ENCODE results near the gene TTC3. TPM values are rescaled to one million over a fixed set of nuclear protein-coding genes. Genes with fewer than 3 reads are reported as not detected.

TTC3 gene
- total and polyA plus RNA-seq, 2 of the 13 experiments (the other 11 are each of a cell fraction or from before 2014, with no cell fraction given) = 55.7 to 108 TPM

DNA sequence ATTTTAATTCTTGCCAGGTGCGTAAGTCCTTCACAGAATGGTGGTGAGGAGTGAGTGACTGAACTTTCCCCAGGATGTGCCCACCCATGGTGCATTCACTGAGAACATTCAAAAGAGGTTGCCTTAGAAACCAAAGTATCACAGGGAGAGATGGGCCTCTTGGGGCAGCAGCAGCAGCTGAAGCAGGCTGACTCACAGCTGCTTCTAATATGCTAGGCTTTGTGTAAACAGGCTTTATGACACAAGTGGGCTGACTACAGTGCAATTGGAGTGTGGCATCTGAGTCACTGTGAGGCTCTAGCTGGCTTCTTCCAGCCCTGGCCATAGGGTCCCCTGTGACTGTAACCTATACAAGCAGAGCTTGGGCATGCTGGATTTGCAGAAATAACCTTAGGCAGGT is 12.8 kb upstream of the TTC3 start (continued):
- TF ChIP-seq, protein P1, sequence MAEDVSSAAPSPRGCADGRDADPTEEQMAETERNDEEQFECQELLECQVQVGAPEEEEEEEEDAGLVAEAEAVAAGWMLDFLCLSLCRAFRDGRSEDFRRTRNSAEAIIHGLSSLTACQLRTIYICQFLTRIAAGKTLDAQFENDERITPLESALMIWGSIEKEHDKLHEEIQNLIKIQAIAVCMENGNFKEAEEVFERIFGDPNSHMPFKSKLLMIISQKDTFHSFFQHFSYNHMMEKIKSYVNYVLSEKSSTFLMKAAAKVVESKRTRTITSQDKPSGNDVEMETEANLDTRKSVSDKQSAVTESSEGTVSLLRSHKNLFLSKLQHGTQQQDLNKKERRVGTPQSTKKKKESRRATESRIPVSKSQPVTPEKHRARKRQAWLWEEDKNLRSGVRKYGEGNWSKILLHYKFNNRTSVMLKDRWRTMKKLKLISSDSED (CRISPR knock-in tag; IDR thresholded peaks at IDR 0.05) = no peak
- TF ChIP-seq SMC3 (IDR thresholded peaks at IDR 0.05; ENCODE audit: low read length) (0 out of 2 replicates have a peak, but pooled peaks have one; percentile 34), ZNF232 (CRISPR knock-in tag; IDR thresholded peaks at IDR 0.05; ENCODE audit: borderline replicate concordance) (no peak), FOXM1 (CRISPR knock-in tag; IDR thresholded peaks at IDR 0.05) (no peak), RCOR2 (CRISPR knock-in tag; IDR thresholded peaks at IDR 0.05) (no peak), ZNF367 (CRISPR knock-in tag; IDR thresholded peaks at IDR 0.05; ENCODE audit: borderline replicate concordance) (no peak), ZNF652 (CRISPR knock-in tag; IDR thresholded peaks at IDR 0.05; ENCODE audit: borderline replicate concordance, low read depth) (no peak), ZNF567 (CRISPR knock-in tag; IDR thresholded peaks at IDR 0.05; ENCODE audit: borderline replicate concordance) (no peak), POLR2AphosphoS2 (IDR thresholded peaks at IDR 0.05; ENCODE audit: low read depth, low read length) (no peak), MZF1 (CRISPR knock-in tag; IDR thresholded peaks at IDR 0.05; ENCODE audit: borderline replicate concordance) (no peak), ZFYVE20 (CRISPR knock-in tag; IDR thresholded peaks at IDR 0.05; ENCODE audit: borderline replicate concordance, low read depth) (no peak), ZNF143 (CRISPR knock-in tag; IDR thresholded peaks at IDR 0.05) (no peak), KDM1A (CRISPR knock-in tag; IDR thresholded peaks at IDR 0.05) (no peak), NFYC (CRISPR knock-in tag; IDR thresholded peaks at IDR 0.05) (no peak), XRCC5 (optimal IDR thresholded peaks at IDR 0.05; ENCODE audit: low read length) (peak; percentile 65)
- TF ChIP-seq, protein P2, sequence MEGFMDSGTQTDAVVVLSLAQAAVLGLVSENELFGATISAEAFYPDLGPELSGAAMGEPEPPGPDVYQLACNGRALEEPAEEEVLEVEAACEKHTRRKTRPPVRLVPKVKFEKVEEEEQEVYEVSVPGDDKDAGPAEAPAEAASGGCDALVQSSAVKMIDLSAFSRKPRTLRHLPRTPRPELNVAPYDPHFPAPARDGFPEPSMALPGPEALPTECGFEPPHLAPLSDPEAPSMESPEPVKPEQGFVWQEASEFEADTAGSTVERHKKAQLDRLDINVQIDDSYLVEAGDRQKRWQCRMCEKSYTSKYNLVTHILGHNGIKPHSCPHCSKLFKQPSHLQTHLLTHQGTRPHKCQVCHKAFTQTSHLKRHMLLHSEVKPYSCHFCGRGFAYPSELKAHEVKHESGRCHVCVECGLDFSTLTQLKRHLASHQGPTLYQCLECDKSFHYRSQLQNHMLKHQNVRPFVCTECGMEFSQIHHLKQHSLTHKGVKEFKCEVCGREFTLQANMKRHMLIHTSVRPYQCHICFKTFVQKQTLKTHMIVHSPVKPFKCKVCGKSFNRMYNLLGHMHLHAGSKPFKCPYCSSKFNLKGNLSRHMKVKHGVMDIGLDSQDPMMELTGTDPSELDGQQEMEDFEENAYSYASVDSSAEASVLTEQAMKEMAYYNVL (CRISPR knock-in tag; IDR thresholded peaks at IDR 0.05; ENCODE audit: borderline replicate concordance) = no peak
- TF ChIP-seq, protein P3, sequence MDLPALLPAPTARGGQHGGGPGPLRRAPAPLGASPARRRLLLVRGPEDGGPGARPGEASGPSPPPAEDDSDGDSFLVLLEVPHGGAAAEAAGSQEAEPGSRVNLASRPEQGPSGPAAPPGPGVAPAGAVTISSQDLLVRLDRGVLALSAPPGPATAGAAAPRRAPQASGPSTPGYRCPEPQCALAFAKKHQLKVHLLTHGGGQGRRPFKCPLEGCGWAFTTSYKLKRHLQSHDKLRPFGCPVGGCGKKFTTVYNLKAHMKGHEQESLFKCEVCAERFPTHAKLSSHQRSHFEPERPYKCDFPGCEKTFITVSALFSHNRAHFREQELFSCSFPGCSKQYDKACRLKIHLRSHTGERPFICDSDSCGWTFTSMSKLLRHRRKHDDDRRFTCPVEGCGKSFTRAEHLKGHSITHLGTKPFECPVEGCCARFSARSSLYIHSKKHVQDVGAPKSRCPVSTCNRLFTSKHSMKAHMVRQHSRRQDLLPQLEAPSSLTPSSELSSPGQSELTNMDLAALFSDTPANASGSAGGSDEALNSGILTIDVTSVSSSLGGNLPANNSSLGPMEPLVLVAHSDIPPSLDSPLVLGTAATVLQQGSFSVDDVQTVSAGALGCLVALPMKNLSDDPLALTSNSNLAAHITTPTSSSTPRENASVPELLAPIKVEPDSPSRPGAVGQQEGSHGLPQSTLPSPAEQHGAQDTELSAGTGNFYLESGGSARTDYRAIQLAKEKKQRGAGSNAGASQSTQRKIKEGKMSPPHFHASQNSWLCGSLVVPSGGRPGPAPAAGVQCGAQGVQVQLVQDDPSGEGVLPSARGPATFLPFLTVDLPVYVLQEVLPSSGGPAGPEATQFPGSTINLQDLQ (CRISPR knock-in tag; IDR thresholded peaks at IDR 0.05) = no peak
- TF ChIP-seq, protein P4, sequence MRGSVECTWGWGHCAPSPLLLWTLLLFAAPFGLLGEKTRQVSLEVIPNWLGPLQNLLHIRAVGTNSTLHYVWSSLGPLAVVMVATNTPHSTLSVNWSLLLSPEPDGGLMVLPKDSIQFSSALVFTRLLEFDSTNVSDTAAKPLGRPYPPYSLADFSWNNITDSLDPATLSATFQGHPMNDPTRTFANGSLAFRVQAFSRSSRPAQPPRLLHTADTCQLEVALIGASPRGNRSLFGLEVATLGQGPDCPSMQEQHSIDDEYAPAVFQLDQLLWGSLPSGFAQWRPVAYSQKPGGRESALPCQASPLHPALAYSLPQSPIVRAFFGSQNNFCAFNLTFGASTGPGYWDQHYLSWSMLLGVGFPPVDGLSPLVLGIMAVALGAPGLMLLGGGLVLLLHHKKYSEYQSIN (CRISPR knock-in tag; IDR thresholded peaks at IDR 0.05; ENCODE audit: borderline replicate concordance) = no peak
- TF ChIP-seq, protein P5, sequence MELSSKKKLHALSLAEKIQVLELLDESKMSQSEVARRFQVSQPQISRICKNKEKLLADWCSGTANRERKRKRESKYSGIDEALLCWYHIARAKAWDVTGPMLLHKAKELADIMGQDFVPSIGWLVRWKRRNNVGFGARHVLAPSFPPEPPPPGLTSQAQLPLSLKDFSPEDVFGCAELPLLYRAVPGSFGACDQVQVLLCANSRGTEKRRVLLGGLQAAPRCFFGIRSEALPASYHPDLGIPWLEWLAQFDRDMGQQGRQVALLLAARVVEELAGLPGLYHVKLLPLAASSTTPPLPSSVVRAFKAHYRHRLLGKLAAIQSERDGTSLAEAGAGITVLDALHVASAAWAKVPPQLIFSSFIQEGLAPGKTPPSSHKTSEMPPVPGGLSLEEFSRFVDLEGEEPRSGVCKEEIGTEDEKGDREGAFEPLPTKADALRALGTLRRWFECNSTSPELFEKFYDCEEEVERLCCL (CRISPR knock-in tag; IDR thresholded peaks at IDR 0.05; ENCODE audit: borderline replicate concordance) = no peak
- TF ChIP-seq, protein P6, sequence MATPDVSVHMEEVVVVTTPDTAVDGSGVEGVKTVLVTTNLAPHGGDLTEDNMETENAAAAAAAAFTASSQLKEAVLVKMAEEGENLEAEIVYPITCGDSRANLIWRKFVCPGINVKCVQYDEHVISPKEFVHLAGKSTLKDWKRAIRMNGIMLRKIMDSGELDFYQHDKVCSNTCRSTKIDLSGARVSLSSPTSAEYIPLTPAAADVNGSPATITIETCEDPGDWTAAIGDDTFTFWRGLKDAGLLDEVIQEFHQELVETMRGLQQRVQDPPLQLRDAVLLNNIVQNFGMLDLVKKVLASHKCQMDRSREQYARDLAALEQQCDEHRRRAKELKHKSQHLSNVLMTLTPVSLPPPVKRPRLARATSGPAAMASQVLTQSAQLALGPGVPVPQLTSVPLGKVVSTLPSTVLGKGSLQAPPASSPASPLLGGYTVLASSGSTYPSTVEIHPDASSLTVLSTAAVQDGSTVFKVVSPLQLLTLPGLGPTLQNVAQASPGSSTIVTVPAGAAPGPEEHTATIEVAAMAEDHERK (CRISPR knock-in tag; IDR thresholded peaks at IDR 0.05; ENCODE audit: low read depth) = no peak

Measured in HepG2 (cell line).